ENCODE measurements around the gene ABCB11. TPM values are rescaled to one million over a fixed set of nuclear protein-coding genes. Genes with fewer than 3 reads are reported as not detected.

The ABCB11 gene
- polyA plus RNA-seq, 1 of the 3 experiments (the other 2 are of a cell fraction) = not detected

DNA sequence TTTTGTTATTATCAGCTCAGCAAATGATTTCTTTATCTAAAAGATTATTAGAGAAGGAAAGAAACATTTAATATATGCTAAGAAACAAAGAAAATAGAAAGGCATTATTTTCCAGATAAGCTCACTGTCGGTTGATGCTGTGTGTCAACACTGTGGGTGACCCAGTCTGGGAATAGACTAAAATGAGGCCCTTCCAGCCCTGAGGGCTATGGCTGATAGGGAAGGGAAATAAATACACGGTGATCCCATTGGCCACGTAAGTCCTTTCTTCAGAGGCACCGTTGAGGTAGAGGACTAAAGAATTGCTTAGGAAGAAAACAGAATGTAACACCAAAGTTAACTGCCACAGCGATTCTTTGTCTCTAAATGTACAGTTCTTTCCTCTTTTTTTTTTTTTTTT is 1.8 kb downstream of the ABCB11 start:
- Histone ChIP-seq H3K4me1 (ENCODE audit: control insufficient read depth in 1 of 2, insufficient read depth in 2 of 2, low read depth in 1 of 2, low read length in 1 of 2) (no peaks in the 10 kb centered on the region), H3K27ac (ENCODE audit: low read depth in 2 of 2, low read length in 1 of 2) (no peak overlapping the region), H3K9me2 (no peaks in the 10 kb centered on the region), H3K36me3 (replicated peaks in 1 of 2; ENCODE audit: control insufficient read depth in 1 of 2, insufficient read depth in 2 of 2, low read length in 1 of 2) (no peaks in the 10 kb centered on the region), H3K4me3 (ENCODE audit: low read depth in 2 of 2, low read length in 1 of 2) (no peak overlapping the region), H3K9me3 (no peaks in the 10 kb centered on the region), H3K4me2 (no peak overlapping the region), H3K79me2 (ENCODE audit: insufficient read depth) (no peaks in the 10 kb centered on the region), H2AFZ (ENCODE audit: low read depth) (no peak overlapping the region), H4K20me1 (ENCODE audit: insufficient read depth) (no peaks in the 10 kb centered on the region), H3F3A (replicated peaks; ENCODE audit: insufficient read depth) (no peaks in the 10 kb centered on the region), H3K9ac (no peak overlapping the region), H3K27me3 (ENCODE audit: insufficient read depth) (no peaks in the 10 kb centered on the region)
- no peak for DNase-seq
- WGBS (ENCODE audit: low lambda C conversion rate) = 48% methylated on average over 5 of the region's 5 CpGs
- CTCF ChIA-PET = interaction anchor here (1.0 kb wide), 1 partner anchor 103 kb away, joined by 3 read pairs; no protein-coding TSS in a partner anchor
- POLR2A ChIA-PET = no interaction called here
- TF ChIP-seq RXRA (IDR thresholded peaks at IDR 0.05; ENCODE audit: borderline replicate concordance, low read depth) = no peak
- no peak for TF ChIP-seq RFX5 (IDR thresholded peaks at IDR 0.05; ENCODE audit: low read length)
- TF ChIP-seq USF1 (IDR thresholded peaks at IDR 0.05; ENCODE audit: borderline replicate concordance, low read depth) = no peak
- TF ChIP-seq FOXM1 (IDR thresholded peaks at IDR 0.05; ENCODE audit: low read depth) = no peak

DNA sequence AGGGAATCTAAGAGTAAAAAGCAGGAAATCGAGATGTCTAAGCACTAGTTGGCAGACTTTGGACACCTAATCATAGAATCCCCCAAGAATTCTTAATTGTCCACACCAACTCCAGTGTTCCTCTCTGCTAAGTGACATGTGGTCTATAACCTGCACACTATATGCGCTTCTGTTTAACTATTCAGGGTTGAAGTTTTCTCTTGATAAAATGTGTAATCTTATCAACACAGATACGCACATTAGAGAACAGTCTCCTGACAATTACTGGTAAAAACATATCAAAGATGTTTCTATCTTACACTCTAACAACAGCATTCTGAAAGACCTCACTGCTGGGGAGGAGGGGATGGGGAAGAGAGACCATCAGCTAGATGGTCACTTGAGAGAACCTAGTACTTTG is 3.9 kb downstream of the ABCB11 start:
- Histone ChIP-seq H3K9me3 (no peaks in the 10 kb centered on the region), H3K9ac (no peak overlapping the region), H3K79me2 (ENCODE audit: insufficient read depth) (no peaks in the 10 kb centered on the region), H3K4me3 (ENCODE audit: low read depth in 2 of 2, low read length in 1 of 2) (no peak overlapping the region), H3F3A (replicated peaks; ENCODE audit: insufficient read depth) (no peaks in the 10 kb centered on the region), H3K4me2 (no peak overlapping the region), H3K4me1 (ENCODE audit: control insufficient read depth in 1 of 2, insufficient read depth in 2 of 2, low read depth in 1 of 2, low read length in 1 of 2) (no peaks in the 10 kb centered on the region), H3K36me3 (replicated peaks in 1 of 2; ENCODE audit: control insufficient read depth in 1 of 2, insufficient read depth in 2 of 2, low read length in 1 of 2) (no peaks in the 10 kb centered on the region), H3K27ac (ENCODE audit: low read depth in 2 of 2, low read length in 1 of 2) (no peak overlapping the region), H3K27me3 (ENCODE audit: insufficient read depth) (no peaks in the 10 kb centered on the region), H3K9me2 (no peaks in the 10 kb centered on the region; the same call in 1 of the 2 replicates), H2AFZ (ENCODE audit: low read depth) (no peak overlapping the region), H4K20me1 (ENCODE audit: insufficient read depth) (no peaks in the 10 kb centered on the region)
- TF ChIP-seq REST (IDR thresholded peaks at IDR 0.05; ENCODE audit: low read depth, low read length) = no peak
- no peak for TF ChIP-seq JUND (IDR thresholded peaks at IDR 0.05)
- no peak for TF ChIP-seq TAF1 (IDR thresholded peaks at IDR 0.05; ENCODE audit: borderline replicate concordance, low read depth, low read length)
- TF ChIP-seq FOSL2 (IDR thresholded peaks at IDR 0.05; ENCODE audit: borderline replicate concordance, low read depth) = no peak
- TF ChIP-seq FOXM1 (IDR thresholded peaks at IDR 0.05; ENCODE audit: low read depth) = no peak
- no peak for TF ChIP-seq NRF1 (IDR thresholded peaks at IDR 0.05; ENCODE audit: low read depth, low read length)
- no peak for TF ChIP-seq PBX3 (IDR thresholded peaks at IDR 0.05)
- TF ChIP-seq, protein P1, sequence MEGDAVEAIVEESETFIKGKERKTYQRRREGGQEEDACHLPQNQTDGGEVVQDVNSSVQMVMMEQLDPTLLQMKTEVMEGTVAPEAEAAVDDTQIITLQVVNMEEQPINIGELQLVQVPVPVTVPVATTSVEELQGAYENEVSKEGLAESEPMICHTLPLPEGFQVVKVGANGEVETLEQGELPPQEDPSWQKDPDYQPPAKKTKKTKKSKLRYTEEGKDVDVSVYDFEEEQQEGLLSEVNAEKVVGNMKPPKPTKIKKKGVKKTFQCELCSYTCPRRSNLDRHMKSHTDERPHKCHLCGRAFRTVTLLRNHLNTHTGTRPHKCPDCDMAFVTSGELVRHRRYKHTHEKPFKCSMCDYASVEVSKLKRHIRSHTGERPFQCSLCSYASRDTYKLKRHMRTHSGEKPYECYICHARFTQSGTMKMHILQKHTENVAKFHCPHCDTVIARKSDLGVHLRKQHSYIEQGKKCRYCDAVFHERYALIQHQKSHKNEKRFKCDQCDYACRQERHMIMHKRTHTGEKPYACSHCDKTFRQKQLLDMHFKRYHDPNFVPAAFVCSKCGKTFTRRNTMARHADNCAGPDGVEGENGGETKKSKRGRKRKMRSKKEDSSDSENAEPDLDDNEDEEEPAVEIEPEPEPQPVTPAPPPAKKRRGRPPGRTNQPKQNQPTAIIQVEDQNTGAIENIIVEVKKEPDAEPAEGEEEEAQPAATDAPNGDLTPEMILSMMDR (IDR thresholded peaks at IDR 0.05) = no peak
- no peak for TF ChIP-seq EP300 (IDR thresholded peaks at IDR 0.05; ENCODE audit: borderline replicate concordance in 1 of 2, low read depth in 1 of 2, low read length in 1 of 2)
- TF ChIP-seq RXRA (IDR thresholded peaks at IDR 0.05; ENCODE audit: borderline replicate concordance, low read depth) = no peak
- ChIA-PET CTCF (no interaction called here), POLR2A (no interaction called here)
- 38% methylated on average over 3 of the region's 3 CpGs for WGBS (ENCODE audit: low lambda C conversion rate)
- no peak for DNase-seq

Measured in SK-N-SH (cell line).